HG03442 (cell line): Measurements from ENCODE around the gene TEX261.
A peak's percentile ranks its signal among the peaks of the same experiment; 100 is the strongest.
"Not testable (repeated sequence)": the region's sequence is repeated elsewhere in the genome, so short reads cannot be mapped to it uniquely, and the experiment has no call there.

ENCODE experiments used
- ATAC-seq: cut with Tn5 transposase; IDR thresholded peaks from one replicate; pipeline ENCODE4 v1.9.1; 2021; ENCODE audit warnings: mild to moderate bottlenecking, moderate library complexity; ENCODE audit not compliant: unreplicated experiment

Gene TEX261

DNA sequence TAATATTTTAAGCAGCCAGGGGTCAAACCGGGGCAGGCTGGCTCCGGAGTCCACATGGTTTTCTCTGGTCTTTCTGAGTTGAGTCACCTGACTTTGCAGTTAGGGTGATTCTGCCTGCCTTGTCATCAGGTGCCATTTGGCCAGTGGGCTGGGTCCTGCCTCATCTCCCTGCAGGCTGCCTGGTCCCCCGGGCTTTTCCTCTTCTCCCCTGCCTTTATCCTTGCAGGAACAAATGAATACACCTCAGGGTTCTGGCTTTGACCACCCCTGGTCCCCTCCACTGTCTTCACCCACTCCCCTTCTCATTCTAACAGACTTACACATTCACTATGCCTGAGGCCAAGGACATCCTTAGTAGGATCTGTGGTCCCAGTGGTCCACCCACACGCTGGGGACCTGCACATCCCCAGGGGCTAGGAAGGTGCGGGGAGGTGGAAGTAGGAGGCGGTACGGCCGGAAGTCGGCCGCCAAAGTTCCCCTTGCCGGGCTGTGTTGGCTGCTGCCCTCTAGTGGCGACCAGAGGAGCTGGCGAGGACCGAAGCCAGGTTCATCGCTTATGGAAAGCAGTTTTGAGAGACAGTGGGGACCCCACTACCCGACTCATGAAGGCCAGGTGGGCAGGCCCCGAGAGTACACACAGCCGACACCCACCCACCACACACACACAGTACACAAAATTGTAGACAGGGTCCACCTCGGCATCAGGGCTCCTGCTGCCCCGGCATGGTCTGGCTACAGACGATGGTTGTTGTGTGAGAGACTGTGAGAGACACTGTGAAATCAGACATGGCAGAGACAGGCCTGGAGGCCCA lies 6.3 kb upstream of the TEX261 start:
- ATAC-seq, result peak; percentile 91

DNA sequence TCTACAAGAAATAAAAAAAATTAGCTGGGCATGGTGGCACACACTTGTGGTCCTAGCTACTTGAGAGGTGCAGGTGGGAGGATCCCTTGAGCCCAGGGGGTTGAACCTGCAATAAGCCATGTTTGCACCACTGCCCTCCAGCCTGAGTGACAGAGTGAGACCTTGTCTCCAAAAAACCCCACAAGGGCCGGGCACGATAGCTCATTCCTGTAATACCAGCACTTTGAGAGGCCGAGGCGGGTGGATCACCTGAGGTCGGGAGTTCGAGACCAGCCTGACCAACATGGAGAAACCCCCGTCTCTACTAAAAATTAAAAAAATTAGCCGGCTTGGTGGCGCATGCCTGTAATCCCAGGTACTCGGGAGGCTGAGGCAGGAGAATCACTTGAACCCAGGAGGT lies 5.3 kb upstream of the TEX261 start:
- ATAC-seq, result not testable (repeated sequence)

DNA sequence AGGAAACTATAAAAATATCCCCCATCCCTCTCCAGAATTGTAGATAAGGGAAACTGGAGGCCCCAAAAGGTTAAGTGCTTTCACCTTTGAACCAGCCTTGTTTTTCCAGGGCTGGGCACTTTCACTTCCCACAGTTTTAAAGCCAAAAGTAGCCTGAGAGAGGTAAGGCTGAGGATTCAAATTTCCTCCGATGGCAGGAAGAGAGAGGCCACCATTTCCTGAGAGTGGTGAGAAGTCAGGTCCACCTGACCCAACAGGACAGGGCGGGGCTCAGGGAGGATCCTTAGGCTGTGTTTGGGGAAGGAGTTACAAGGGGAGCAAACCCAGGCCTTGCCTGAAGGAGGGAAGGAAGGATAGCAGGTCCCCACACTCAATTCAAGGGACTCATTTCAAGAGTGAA lies 4.7 kb upstream of the TEX261 start:
- no peak for ATAC-seq

- not testable (repeated sequence) for ATAC-seq
Observed at GRCh38 chr2:70998885-70999284, 4.2 kb upstream of the TEX261 start.

GRCh38 chr2:70995426-70995729 lies 705 bp upstream of the TEX261 start:
- peak; percentile 36 for ATAC-seq

DNA sequence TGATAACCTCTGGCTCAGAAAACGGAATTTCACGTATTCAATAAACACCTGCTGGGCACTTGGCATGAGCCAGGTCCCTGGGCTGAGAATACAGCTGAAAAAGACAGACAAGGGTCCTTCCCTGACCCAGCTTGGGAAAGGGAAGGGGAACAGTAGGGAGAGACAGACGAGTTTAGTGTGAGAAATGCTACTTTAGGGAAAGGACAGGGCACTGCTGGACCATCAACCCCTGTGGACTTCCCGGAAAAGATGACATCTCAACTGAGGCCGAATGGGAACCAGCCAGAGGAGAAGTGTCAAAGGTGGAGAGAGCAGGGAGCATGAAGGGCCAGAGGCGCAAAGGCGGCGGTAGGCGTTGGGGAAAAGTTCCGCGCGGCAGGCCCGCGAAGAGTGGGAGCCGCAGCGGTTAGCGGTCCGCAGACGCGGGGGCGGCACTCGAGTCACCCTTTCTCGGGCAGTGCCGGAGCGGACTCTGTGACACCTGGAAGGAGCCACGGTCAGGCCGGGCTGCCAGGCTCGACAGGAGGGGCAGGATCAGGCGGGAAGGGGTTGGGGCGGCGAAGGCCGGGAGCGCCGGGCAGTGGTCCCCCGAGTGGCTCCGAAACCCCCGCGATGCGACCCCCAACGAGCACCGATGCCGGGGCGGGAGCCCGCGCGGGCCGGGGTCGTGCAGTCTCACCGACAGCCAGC lies 519 bp downstream of the TEX261 start:
- peak; percentile 28 for ATAC-seq

GRCh38 chr2:70992945-70993853 lies 1.5 kb downstream of the TEX261 start:
- no peak for ATAC-seq

DNA sequence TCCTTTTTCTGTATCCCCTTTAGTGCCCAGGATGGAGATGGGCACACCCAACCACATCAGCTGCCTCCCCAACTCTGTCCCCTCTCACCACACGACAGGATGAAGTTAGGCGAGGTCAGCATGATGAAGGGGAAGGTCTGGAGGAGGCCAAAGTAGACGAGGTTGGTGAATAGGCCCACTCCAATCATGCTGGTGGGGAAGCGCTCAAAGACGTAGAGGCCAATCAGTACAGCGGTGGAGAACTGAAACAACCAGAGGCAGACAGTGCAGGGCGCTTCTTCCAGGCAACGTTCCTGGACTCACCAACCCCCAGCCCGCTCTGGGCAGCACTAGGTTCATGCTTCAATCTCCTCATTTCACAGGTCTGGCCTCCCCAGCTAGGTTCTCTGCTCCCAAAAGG lies 2.9 kb downstream of the TEX261 start:
- ATAC-seq, result no peak

DNA sequence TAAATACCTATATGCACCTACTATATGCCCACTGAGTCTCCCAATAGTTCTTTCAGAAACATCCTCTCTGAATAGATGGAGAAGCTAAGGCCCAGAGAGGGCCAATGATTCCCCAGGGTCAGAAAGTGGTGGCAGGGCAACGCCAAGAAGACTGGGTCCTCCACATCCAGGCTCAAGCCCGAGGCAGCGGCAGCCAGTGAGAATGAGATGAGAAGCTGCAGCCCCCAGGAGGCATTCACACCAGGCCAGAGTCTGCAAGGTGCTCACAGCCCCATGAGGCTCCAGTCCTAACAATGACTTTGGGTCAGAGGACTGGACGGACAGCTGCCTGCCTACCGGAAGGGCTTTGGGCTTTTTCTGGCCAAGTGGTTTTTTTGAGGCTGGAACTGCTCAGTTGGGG lies 3.5 kb downstream of the TEX261 start:
- no peak for ATAC-seq

DNA sequence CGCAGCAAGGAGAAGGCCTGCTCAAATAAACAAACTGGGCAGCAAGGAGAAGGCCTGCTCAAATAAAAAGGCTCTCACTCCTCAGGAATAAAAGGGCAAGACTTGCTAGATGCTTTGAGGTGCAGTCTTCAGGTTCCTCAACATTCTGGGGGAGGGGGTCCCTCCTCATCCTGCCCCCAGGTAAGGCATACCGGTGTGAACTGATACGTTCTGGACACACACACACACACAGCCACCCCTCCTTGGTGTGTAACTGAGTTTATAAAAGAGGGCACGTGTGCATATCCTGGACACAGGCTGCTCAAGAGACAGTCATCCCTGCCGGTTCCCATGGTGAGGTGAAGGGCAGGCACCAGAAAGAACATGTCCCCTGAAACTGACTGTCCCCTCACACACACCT lies 4.5 kb downstream of the TEX261 start:
- no peak for ATAC-seq

- ATAC-seq, result no peak
Observed at GRCh38 chr2:70988726-70989648, 5.7 kb downstream of the TEX261 start.

DNA sequence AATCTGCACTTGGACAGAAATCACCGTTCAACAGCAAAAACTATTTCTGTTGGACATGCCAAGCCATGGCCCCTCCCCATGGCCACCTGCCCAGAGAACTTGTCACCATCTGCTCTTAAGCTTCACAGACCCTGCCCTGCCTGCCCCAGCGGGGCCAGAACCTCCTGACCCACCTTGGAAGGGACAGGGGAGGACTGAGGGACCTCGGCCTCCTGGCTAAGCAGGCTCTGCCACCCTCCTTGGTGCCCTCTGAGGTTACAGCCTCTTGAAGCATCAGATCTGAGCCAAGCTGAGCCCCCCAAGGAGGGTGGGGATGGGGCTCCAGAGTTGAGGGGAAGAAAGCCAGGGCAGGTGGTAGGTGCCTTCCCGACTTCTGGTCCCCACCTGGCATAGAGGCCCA lies 6.5 kb downstream of the TEX261 start:
- ATAC-seq, result no peak

DNA sequence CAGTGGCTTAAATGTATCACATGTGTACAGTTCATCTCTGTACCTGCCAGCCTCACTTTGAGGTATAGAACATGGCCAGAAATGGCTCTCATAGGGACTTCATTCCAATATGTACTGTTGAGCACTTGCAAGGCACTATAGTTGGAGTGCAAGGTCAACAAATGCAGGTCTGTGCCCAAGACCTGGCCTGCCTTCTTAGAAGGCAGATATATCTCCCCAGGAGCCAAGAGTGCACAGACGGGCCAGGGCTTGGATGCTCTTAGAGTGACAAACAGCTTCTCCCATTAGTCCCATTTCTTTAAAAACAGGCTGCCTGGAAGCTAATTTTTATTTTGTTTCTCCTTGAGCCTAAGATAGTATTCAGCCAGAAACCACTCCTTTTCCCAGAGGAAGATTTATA lies 7.3 kb downstream of the TEX261 start:
- no peak for ATAC-seq

DNA sequence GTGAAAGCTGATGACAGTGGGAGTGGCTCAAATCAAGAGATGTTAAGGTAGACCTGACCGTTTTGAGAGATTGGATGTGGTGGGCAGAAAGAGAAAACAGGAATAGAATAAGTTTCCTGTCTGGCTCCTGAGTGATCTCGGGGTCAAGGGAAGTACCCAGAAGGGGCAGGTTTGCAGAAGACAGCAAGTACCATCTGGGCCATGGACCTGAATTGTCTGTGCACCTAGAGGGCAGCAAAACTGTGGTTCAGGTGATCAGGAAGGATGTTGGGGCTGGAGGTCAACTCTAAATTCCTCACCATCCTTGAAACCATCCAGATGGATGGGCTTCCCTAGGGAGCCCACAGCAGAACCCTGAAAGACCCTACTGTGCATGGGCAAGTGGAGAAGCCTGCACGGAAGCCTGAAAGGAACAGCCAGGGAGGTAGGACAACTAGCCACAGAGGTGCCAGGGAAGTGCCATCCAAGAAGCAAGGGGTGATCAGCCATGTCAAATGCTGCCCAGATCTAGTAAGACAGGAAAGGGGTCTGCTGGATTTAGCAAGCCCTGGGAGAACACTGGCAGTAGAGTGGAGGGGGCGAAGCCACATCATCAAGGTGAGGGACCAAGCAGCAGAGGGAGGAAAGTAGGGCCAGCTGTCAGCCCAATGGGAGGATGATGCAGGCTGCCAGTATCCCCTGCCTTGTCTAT lies 8.0 kb downstream of the TEX261 start:
- no peak for ATAC-seq

GRCh38 chr2:70985956-70986355 lies 8.7 kb downstream of the TEX261 start:
- no peak for ATAC-seq

DNA sequence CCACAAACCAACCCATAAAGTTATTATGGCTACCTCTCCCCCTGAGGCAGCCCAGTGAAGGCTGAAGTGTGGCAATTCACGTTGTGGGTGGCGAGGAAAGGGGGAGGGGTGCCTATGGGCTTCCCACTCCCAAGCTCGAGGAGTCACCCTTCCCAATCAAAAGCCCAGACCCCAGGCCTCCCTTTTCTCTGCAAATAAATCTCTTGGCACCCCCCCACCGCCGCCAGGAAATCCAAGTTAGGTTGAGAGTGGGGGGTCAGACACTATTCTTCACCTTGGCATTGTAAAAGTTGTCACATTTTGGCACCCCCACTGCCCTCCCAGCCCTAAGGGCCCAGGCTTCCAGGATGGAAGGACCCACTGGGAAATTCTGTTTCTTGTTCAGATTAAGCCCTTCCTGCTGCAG lies 9.4 kb downstream of the TEX261 start:
- ATAC-seq, result no peak

GRCh38 chr2:70984576-70985282 lies 9.9 kb downstream of the TEX261 start:
- peak; percentile 96 for ATAC-seq

GRCh38 chr2:70984228-70984575 lies 10.5 kb downstream of the TEX261 start:
- ATAC-seq, result no peak

- no peak for ATAC-seq
Observed at GRCh38 chr2:70983506-70984227, 11.0 kb downstream of the TEX261 start.
